GM19023 (cell line): ENCODE data around the gene HPCAL1.

Experiments used
- ATAC-seq: cut with Tn5 transposase; IDR thresholded peaks from one replicate; pipeline ENCODE4 v1.9.1; 2021; ENCODE audit warnings: mild to moderate bottlenecking, moderate library complexity; ENCODE audit not compliant: unreplicated experiment

The HPCAL1 gene

GRCh38 chr2:10347562-10347948 lies 44.9 kb downstream of the HPCAL1 start:
- no peak for ATAC-seq

DNA sequence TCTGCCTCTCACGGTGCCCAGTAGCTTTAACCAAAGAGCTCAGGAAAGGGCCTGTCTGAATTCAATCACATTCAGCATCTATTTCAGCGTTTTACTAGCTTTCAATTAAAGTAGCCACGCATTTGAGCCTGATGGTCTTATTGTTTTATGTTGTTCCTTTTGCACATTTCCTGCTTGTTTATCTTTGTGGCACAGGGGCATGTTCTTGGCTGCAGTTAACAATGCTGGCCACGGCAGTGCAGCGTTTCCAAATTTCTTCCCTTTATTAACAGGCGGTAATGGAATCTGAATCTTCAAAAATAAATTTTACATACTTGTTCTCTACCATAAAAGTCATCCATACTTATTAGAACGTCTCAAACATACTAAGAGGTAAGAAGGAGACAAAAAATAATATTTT lies 46.2 kb downstream of the HPCAL1 start:
- ATAC-seq = no peak

- ATAC-seq = no peak
Measured at GRCh38 chr2:10350761-10351160, 48.1 kb downstream of the HPCAL1 start.

DNA sequence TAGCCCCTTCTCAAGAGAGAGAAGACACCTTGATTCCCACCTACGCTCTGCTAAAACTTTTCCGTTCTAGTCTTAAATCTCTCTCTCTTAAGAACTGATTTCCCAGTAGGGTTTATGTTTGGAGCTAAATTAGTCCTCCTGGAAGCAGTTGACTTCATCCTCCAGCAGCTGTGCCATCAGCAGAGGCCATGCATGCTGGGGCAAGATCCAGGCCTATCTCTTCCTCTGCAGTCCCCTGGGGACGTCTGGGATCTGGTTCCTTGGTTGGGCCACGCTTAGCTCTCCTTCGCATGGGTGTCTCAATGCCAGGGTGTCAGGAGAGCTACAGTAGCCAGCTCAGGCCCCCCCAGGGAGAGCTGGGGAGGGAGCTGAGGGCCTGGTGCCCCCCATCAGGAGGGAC lies 49.7 kb downstream of the HPCAL1 start:
- ATAC-seq = no peak

GRCh38 chr2:10352972-10353371 lies 50.3 kb downstream of the HPCAL1 start:
- no peak for ATAC-seq

GRCh38 chr2:10353931-10354330 lies 51.2 kb downstream of the HPCAL1 start:
- no peak for ATAC-seq

DNA sequence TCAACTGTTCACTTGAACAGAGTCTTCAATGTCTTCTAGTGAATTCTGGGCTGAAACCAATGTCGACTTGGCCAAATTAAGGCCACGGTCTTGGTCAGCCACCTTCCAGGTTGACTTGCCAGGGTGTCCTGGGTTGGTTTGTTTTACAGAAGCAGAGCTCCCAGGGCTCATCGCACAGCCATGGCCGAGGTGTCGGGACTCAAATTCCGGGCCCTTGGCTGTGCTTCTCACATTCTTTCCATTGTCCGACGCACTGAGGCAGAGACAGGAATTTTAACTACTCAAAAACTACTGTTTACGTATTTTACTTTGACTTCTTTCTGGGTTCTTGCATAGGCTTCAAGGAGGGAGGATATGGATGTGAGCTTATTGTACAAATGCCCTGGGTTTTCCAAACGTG lies 51.7 kb downstream of the HPCAL1 start:
- no peak for ATAC-seq

DNA sequence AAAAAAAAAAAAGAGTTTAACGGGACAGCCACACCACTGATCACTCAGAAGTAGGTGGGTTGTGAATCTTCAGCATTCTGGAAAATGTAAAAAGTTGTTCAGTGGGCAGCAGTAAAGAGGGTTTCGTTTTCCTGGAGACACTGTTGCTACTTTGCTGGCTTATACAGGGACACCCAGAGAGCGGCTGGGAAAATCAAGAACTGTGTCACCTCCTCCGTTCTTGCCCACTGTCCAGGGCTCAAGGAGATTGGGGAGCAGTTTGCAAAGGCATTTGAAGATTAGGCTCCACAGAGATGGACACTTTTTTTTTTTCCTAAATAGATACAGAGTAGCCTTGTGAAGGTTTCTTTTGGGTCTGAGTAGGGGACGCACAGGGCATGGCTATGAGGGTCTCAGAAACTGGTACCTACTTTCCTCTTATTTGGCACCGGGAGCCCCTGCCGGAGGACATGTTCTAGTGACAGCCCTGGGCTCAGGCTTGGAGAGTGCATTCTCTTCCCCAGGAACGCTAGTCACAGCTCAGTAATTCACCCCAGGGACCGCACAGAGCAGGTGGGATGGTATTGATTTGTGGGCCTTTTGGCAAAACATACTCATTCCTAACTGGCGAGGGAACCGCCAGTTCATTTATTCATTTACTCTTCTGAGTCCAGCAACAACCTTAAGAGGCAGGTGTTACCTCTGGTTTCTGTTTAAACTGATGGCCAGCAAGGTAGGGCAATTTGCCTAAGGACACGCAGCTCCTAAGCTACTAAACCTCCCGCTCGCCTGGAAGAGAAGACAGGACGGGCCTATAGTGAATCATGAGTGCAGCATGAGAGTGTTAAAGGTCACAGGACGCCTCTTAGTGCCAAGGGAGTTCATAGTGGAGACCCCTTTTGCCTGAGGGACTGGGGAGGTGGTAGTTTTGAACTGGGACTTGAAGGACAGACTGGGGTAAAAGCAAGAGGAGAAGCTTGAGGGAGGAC lies 53.1 kb downstream of the HPCAL1 start:
- ATAC-seq = no peak

DNA sequence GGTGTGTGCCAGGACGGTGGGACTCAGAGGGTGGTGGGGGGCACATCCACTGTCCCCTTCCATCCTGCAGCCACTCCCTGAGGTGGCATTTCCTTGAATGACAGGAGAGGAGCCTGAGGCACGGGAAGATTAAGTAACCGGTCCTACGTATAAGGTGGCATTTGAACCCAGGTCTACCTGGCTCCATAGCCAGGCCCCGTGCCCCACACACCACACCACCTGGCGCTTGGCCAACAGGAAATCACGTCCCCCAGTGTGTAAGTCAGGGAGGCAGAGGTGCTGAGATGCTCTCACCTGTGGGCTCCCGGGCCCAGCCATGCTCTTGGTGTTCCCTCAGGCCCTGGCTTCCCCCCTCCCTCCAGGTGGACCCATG lies 53.7 kb downstream of the HPCAL1 start:
- ATAC-seq = no peak

DNA sequence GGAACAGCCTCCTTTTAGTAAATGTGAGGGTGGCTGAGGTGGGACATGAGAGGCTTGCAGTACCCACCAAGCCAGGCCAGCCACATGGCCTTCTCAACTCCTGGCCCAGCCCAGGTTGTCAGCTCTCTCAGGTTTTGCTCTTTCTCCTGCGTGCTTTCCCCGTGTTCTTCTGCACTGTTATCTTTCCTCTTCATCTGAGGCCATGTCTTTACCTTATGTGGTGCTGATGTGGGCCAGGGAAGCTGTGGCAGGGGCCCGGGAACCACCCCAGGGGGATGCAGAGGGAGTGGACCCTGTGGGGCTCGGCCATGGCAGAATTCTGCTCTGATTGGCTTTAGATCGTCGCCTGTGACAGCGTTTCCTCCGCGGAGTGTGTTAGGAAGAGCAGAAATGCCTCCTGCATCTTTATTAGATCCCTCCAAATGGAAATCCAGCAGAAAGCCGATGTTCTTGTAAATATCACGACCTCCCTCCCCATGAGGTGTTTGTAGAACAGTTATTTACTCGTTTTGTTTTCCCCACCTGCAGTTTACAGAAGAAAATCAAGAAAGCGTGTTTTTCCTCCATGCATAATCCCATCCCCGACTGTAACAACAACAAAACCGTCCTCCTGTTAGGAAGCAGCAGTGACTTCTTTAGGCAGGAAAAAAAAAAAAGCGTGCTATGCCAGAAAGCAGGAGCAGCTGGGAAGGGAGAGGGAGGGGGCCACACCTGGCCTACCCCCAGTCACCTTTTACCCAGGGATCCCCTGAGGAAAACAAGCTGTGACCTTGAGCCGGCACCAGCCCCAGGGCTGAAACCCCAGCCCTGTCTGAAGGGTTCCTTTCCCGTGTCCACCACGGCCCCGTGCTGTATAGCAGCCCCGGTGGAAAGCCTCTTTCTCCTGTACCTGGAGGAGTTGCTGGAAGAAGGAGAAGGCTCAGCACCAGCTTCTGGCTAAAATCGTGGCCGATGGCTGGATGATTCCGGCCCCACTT lies 54.8 kb downstream of the HPCAL1 start:
- ATAC-seq = no peak

DNA sequence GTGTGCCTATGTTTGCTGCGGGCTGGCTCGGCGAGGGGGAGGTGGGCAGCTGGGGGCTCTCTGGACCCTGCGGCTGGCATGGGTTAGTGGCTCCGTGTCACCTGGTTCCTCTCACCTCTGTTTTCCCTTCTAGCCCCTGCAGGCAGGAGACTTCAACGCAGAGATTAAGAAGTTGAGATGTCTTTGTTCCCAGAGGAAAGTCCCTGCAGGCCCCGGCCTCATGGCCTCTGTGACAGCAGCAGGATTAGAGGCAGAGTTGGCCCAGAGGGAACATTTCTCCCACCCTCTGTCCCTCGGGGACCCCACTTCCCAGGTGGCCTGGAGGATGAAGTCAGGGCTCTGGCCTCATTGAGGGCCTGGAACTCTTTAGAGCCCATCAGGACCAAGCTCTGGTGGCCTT lies 56.5 kb downstream of the HPCAL1 start:
- ATAC-seq = no peak

DNA sequence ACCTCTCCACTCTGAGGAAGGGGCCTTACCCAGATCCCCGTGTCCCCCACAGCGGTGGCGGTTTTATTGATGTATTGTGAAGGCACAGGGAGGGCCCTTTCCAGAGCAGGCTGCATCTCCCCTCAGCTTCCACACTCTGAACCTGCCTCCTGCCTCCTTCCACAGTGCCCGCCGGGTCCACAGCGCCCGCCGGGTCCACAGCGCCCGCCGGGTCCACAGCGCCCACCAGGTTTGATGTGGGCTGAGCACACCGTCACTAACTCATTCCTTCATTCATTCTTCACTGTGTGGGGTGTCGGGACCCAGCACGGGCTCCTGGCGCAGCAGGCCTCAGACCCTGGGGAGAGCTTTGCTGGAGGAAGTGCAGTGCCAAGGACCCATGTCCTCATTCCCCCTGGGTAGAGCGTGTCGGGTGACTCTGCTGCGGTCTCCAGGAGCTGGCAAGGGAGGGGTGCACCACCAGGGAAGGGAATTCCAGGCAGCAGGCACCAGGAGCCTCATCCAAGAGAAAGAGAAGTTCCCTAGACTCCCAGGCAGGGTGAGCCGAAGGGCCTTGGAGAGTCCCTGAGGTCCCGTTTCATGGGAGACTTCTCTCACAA lies 57.1 kb downstream of the HPCAL1 start:
- ATAC-seq = no peak

- no peak for ATAC-seq
Measured at GRCh38 chr2:10360460-10360849, 57.8 kb downstream of the HPCAL1 start.

- ATAC-seq = no peak
Measured at GRCh38 chr2:10360850-10361588, 58.3 kb downstream of the HPCAL1 start.

- no peak for ATAC-seq
Measured at GRCh38 chr2:10362096-10362897, 59.6 kb downstream of the HPCAL1 start.

DNA sequence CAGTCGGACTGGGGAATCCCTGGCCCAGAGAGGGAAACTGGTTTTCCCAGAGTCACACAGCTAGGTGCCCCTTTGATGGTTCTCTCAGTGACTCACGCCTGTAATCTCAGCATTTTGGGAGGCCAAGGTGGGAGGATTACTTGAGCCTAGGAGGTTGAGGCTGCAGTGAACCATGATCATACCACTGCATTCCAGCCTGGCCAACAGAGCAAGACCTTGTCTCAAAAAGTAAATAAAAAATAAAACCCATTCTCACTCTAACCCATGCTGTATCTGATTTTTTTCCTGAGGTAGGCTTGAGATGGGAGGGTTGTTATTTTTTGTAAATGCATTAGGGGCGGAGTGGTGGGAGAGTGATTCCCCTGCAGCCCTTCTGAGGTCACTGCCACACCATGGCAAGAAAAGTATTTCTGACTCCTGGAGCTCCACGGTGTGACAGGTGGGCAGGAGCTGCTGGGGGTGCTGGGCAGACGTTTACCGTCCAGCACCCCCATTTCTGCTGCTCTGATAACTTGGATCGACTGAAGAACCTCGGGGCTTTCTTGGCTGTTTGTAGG lies 60.3 kb downstream of the HPCAL1 start:
- no peak for ATAC-seq

DNA sequence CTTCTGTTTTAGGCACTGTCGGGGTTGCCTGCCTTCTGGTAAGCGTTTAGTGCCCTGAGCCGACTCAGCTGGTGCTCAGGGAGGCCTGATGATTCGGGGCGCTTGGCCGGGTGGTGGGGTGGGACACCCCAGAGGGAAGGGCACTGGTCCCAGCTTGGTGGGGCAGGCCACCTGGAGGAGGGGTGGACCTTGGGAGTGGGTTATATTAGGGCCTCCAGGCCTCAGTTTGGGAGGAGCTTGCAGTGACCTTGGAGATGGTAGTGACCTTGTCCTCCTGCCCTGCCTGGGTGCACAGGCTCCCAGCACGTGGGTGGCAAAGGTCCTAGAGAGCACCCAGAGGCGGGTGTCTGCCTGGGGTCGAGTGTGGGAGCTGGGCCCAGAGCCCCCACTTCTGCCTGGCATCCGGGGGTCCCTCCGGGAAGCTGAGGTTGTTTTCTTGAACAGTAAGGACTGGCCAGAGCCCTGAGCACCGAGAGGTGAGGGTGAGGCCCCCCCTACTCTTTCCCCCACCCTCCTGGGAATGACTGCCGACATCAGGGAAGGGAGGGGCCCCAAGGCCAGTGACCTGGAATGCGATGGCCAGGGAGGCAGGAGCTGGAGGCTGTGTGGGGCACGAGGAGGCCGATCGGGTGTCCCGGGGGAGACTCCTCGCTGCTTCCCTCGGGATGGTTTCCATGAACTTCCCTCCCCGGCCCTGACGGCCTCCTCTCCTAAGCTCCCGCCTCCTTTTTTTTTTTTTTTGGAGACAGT lies 61.3 kb downstream of the HPCAL1 start:
- no peak for ATAC-seq

DNA sequence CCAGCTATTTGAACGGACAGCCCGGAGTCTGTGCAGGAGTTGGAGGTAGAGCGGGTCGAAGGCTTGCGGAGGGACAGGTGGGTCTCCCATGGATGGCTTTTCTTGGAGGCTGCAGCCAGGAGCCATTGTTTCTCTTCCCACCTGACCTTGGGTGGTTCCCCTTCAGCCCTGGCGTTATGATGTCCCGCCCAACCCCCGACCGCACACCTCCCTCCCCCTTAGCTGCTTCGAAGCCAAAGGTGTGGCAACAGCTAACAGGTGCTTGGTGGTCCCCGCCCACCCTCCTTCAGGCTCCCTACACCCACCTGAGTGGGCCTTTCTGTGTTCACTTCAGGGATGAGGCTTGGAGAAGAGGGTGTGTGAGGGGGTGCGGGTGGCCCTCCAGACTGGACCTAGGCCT lies 62.7 kb downstream of the HPCAL1 start:
- no peak for ATAC-seq
